ENCODE data around the gene INO80.
"Not testable (repeated sequence)": the region's sequence is repeated elsewhere in the genome, so short reads cannot be mapped to it uniquely, and the experiment has no call there.

Gene INO80

GRCh38 chr15:41121951-41122350 is 5.9 kb upstream of the INO80 start:
- DNase-seq, result no peak

- no peak for DNase-seq
These were observed 827 bp upstream of the INO80 start for GRCh38 chr15:41116962-41117252.

GRCh38 chr15:41115652-41116115 is 396 bp downstream of the INO80 start:
- peak; percentile 67 for DNase-seq

GRCh38 chr15:41115161-41115651 is 874 bp downstream of the INO80 start:
- no peak for DNase-seq

GRCh38 chr15:41106947-41107346 is 9.1 kb downstream of the INO80 start:
- no peak for DNase-seq

GRCh38 chr15:41105348-41106334 is 10.4 kb downstream of the INO80 start:
- DNase-seq, result no peak

- DNase-seq, result no peak
These were observed 11.8 kb downstream of the INO80 start for GRCh38 chr15:41104234-41104633.

- DNase-seq, result no peak
These were observed 13.2 kb downstream of the INO80 start for GRCh38 chr15:41102854-41103253.

- DNase-seq, result no peak
These were observed 19.9 kb downstream of the INO80 start for GRCh38 chr15:41096178-41096577.

GRCh38 chr15:41085029-41085428 is 31.1 kb downstream of the INO80 start:
- no peak for DNase-seq

- DNase-seq, result no peak
These were observed 35.9 kb downstream of the INO80 start for GRCh38 chr15:41080144-41080543.

- DNase-seq, result no peak
These were observed 36.4 kb downstream of the INO80 start for GRCh38 chr15:41079717-41080116.

GRCh38 chr15:41078879-41079278 is 37.2 kb downstream of the INO80 start:
- DNase-seq, result not testable (repeated sequence)

GRCh38 chr15:41078125-41078524 is 38.0 kb downstream of the INO80 start:
- DNase-seq, result no peak

GRCh38 chr15:41073028-41073427 is 43.1 kb downstream of the INO80 start:
- no peak for DNase-seq

GRCh38 chr15:41072013-41072412 is 44.1 kb downstream of the INO80 start:
- DNase-seq, result no peak

- DNase-seq, result no peak
These were observed 49.6 kb downstream of the INO80 start for GRCh38 chr15:41066516-41066915.

GRCh38 chr15:41061667-41062066 is 54.4 kb downstream of the INO80 start:
- no peak for DNase-seq

- DNase-seq, result no peak
These were observed 55.6 kb downstream of the INO80 start for GRCh38 chr15:41060505-41060904.

GRCh38 chr15:41056810-41057209 is 59.3 kb downstream of the INO80 start:
- DNase-seq, result no peak

- DNase-seq, result no peak
These were observed 60.4 kb downstream of the INO80 start for GRCh38 chr15:41055706-41056105.

GRCh38 chr15:41051139-41051538 is 64.9 kb downstream of the INO80 start:
- no peak for DNase-seq

- DNase-seq, result no peak
These were observed 67.2 kb downstream of the INO80 start for GRCh38 chr15:41048852-41049251.

GRCh38 chr15:41048397-41048796 is 67.7 kb downstream of the INO80 start:
- DNase-seq, result no peak

GRCh38 chr15:41047474-41047873 is 68.6 kb downstream of the INO80 start:
- DNase-seq, result no peak

All from activated gamma-delta T cell treated with Interleukin-2 at 50 U/mL for 16 hours (primary cell).